Loucy (cell line): ENCODE data around the gene JARID2.
"Not testable (repeated sequence)": the region's sequence is repeated elsewhere in the genome, so short reads cannot be mapped to it uniquely, and the experiment has no call there.

Experiments used
- H2AFZ ChIP-seq: fragments of 200-600 bp; sonication (generic); 2 replicates; pipeline ENCODE4 v1.6.0; 2016; ENCODE audit warnings: antibody characterized with exemption, mild to moderate bottlenecking, low read length, moderate library complexity
- H3F3A ChIP-seq: fragments of 200-600 bp; 2 replicates; pipeline ENCODE4 v1.6.0; 2016; ENCODE audit warnings: antibody characterized with exemption, low read depth, mild to moderate bottlenecking
- H3K27me3 ChIP-seq: fragments of 200-600 bp; sonication (generic); 2 replicates; pipeline ENCODE4 v1.6.1; 2014; ENCODE audit warnings: low read length, mild to moderate bottlenecking; ENCODE audit not compliant: insufficient read depth, poor library complexity, severe bottlenecking
- H3K36me3 ChIP-seq: fragments of 200-600 bp; sonication (generic); 2 replicates; pipeline ENCODE4 v1.6.1; 2016; ENCODE audit warnings: low read length; ENCODE audit not compliant: insufficient read depth
- H3K4me1 ChIP-seq: fragments of 200-600 bp; sonication (generic); 2 replicates; pipeline ENCODE4 v1.5.1; 2014; ENCODE audit warnings: low read length, mild to moderate bottlenecking; ENCODE audit not compliant: insufficient read depth, poor library complexity, severe bottlenecking
- H3K4me2 ChIP-seq: fragments of 200-600 bp; sonication (generic); 2 replicates; pipeline ENCODE4 v1.6.0; 2014; ENCODE audit warnings: antibody characterized with exemption, low read length, low read depth, mild to moderate bottlenecking; ENCODE audit not compliant: poor library complexity, severe bottlenecking
- H3K4me3 ChIP-seq: fragments of 200-600 bp; sonication (generic); 2 replicates; pipeline ENCODE4 v1.5.1; 2014; ENCODE audit warnings: low read length, mild to moderate bottlenecking, mixed read lengths; ENCODE audit not compliant: poor library complexity, severe bottlenecking
- H3K79me2 ChIP-seq: fragments of 200-600 bp; sonication (generic); 2 replicates; pipeline ENCODE4 v1.6.1; 2014; ENCODE audit warnings: low read length; ENCODE audit not compliant: insufficient read depth
- H3K9ac ChIP-seq: fragments of 200-600 bp; sonication (generic); 2 replicates; pipeline ENCODE4 v1.6.0; 2014; ENCODE audit warnings: mild to moderate bottlenecking, low read depth, low read length, moderate library complexity; ENCODE audit not compliant: poor library complexity, severe bottlenecking
- H3K9me2 ChIP-seq: fragments of 200-600 bp; sonication (generic); replicated peaks from 2 replicates; pipeline ENCODE4 v1.6.1; 2016; ENCODE audit warnings: low read depth, low read length, mixed read lengths
- H3K9me3 ChIP-seq: fragments of 200-600 bp; sonication (generic); 2 replicates; pipeline ENCODE4 v1.6.1; 2014; ENCODE audit warnings: mild to moderate bottlenecking, antibody characterized with exemption, low read length, low read depth; ENCODE audit not compliant: insufficient read depth
- H4K20me1 ChIP-seq: fragments of 200-600 bp; sonication (generic); 2 replicates; pipeline ENCODE4 v1.6.0; 2014; ENCODE audit warnings: antibody characterized with exemption, low read length, mild to moderate bottlenecking; ENCODE audit not compliant: insufficient read depth, poor library complexity, severe bottlenecking
- EZH2phosphoT487 ChIP-seq: fragments of 200-600 bp; IDR thresholded peaks from 2 replicates; pipeline ENCODE4 v1.6.1; 2018; ENCODE audit warnings: antibody characterized with exemption, mild to moderate bottlenecking, moderate library complexity, borderline replicate concordance
- TF ChIP-seq, protein P1 (sequence below): fragments of 200-600 bp; sonication (generic); conservative IDR thresholded peaks from 2 replicates; pipeline ENCODE4 v1.5.1; 2014; ENCODE audit warnings: mild to moderate bottlenecking, antibody characterized with exemption, low read length

Gene JARID2

GRCh38 chr6:15322781-15323536, 77.1 kb downstream of the JARID2 start:
- Histone ChIP-seq H3K4me3 (no peak overlapping the region), H4K20me1 (peaks cover 96% of the 10 kb centered on the region), H3K9me3 (no peaks in the 10 kb centered on the region), H3K4me2 (no peak overlapping the region), H3K27me3 (no peaks in the 10 kb centered on the region), H3K79me2 (peaks cover 100% of the 10 kb centered on the region), H3K9ac (no peak overlapping the region), H3K4me1 (peaks cover 68% of the 10 kb centered on the region), H3F3A (no peaks in the 10 kb centered on the region), H3K36me3 (peaks cover 33% of the 10 kb centered on the region; the same call in 1 of the 2 replicates), H2AFZ (no peak overlapping the region), H3K9me2 (no peaks in the 10 kb centered on the region)
- TF ChIP-seq, protein P1, sequence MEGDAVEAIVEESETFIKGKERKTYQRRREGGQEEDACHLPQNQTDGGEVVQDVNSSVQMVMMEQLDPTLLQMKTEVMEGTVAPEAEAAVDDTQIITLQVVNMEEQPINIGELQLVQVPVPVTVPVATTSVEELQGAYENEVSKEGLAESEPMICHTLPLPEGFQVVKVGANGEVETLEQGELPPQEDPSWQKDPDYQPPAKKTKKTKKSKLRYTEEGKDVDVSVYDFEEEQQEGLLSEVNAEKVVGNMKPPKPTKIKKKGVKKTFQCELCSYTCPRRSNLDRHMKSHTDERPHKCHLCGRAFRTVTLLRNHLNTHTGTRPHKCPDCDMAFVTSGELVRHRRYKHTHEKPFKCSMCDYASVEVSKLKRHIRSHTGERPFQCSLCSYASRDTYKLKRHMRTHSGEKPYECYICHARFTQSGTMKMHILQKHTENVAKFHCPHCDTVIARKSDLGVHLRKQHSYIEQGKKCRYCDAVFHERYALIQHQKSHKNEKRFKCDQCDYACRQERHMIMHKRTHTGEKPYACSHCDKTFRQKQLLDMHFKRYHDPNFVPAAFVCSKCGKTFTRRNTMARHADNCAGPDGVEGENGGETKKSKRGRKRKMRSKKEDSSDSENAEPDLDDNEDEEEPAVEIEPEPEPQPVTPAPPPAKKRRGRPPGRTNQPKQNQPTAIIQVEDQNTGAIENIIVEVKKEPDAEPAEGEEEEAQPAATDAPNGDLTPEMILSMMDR, result no peak
- no peak for TF ChIP-seq EZH2phosphoT487

- H3K36me3 ChIP-seq, result peaks cover 36% of the 10 kb centered on the region; the same call in 1 of the 2 replicates
- not testable (repeated sequence) for H3K9me2 ChIP-seq, H3K27me3 ChIP-seq, H3F3A ChIP-seq, H3K9ac ChIP-seq, H3K9me3 ChIP-seq, H3K4me3 ChIP-seq, H2AFZ ChIP-seq, H3K4me2 ChIP-seq
- peaks cover 100% of the 10 kb centered on the region for H3K79me2 ChIP-seq
- H3K4me1 ChIP-seq, result peaks cover 68% of the 10 kb centered on the region
- H4K20me1 ChIP-seq, result peaks cover 96% of the 10 kb centered on the region
These were observed 77.7 kb downstream of the JARID2 start for GRCh38 chr6:15323611-15324010.

GRCh38 chr6:15324427-15324985, 78.6 kb downstream of the JARID2 start:
- Histone ChIP-seq H3K36me3 (peaks cover 36% of the 10 kb centered on the region; the same call in 1 of the 2 replicates), H4K20me1 (peaks cover 96% of the 10 kb centered on the region), H3K9me2 (no peaks in the 10 kb centered on the region), H3K4me3 (no peak overlapping the region), H3K4me1 (peaks cover 69% of the 10 kb centered on the region), H2AFZ (no peak overlapping the region), H3K9me3 (no peaks in the 10 kb centered on the region), H3K9ac (no peak overlapping the region), H3F3A (no peaks in the 10 kb centered on the region), H3K79me2 (peaks cover 100% of the 10 kb centered on the region), H3K27me3 (no peaks in the 10 kb centered on the region), H3K4me2 (no peak overlapping the region)
- TF ChIP-seq, protein P1, result no peak
- no peak for TF ChIP-seq EZH2phosphoT487
